Measurements from ENCODE around the gene ATP2B2. TPM values are rescaled to one million over a fixed set of nuclear protein-coding genes. Genes with fewer than 3 reads are reported as not detected.

Gene ATP2B2
- total RNA-seq, 1 donor = 0.27 TPM

DNA sequence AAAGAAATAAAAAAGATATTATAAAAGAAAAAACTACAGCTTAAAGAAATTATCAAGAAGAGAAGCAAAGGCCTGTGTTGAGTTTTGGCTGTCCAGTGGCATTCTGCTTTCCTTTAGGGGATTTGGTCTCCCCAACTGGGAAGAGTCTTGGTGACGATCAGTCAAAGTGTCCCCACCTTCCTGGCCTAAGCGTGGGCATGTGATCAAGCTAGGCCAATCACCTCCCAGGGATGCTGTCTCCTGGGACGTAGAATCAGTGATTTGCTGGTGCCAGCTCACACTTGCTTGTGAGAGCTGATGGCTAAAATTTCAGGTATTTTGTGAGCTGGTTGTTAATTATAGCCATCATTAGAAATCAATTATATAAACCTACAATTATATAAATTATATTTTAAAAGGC lies 69.5 kb downstream of the ATP2B2 start:
- no peak for DNase-seq (ENCODE audit: low read depth in 2 of 3, low spot score in 2 of 3)

DNA sequence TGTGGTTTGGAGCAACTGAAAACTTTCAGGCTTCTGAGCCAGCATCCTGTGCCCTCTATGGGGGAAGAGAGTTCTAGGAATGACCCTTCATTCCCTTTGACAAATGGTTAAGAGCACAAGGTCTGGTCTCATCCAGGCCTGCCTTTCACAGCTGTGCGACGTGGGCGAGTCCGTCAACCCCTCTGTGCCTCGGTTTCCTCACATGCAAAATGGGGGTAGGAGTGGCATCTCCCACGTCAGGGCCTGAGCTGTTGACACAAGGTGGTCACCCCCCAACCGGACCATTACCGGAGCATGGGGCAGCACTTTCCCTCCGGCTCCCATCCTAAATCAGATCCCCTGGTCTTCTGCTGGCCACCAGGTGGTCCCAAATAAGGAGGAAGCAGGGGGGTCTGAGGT lies 70.4 kb downstream of the ATP2B2 start:
- DNase-seq (ENCODE audit: low read depth in 2 of 3, low spot score in 2 of 3) = no peak

DNA sequence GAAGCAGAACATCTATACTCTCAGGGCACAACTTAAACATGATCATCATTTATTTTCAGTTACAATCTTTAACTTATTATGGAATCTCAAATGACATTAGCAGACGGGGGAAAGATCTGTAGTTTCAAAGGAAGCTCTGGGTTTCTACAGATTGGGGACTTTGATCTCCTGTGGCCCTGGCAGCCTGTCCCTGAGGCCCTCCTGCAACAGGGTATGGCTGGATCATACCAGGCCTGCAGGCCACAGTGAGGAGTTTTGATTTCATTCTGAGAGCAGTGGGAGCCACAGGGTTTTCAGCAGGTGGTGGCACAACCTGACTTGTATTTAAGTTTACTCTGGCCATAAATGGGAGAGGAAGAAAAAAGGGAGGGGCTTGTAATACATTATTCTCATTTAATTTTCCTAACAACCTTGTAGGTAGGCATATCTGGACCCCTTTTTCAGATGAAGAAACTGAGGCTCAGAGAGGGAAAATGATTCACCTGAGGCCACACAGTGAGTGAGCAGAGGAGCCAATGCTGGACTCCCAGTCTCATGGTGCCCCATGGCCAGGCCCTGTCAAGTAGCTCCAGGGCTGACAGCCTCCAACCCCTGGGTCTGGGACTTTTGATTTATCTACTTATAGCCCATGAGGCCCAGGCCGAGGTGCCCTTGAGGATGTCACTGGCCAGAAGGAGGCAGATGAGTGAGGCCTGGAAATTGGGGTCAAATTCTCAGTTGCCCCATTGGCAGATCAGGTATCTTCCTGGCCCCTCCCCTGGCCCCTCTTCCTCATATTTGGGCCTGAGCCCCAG lies 71.0 kb downstream of the ATP2B2 start:
- DNase-seq (ENCODE audit: low read depth in 2 of 3, low spot score in 2 of 3) = no peak

DNA sequence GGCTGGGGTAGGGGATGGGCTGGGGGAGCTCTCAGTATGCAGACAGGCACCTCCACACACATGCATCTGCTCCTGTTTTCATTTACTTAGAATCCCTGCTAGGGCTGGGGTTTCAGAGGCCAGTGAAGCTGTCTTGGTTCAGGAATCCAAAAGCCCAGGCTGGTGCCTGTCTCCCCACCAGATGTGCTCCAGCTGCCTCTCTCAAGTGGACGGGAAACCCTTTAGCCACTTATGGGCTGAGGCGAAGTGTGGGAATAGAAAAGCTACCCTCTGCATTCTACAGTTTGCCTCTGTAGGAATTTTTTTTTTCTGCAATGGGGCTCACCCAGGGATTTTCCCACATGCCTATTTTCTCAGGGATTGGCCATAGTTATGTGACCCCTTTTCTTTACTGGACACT lies 72.5 kb downstream of the ATP2B2 start:
- DNase-seq (ENCODE audit: low read depth in 2 of 3, low spot score in 2 of 3) = no peak

DNA sequence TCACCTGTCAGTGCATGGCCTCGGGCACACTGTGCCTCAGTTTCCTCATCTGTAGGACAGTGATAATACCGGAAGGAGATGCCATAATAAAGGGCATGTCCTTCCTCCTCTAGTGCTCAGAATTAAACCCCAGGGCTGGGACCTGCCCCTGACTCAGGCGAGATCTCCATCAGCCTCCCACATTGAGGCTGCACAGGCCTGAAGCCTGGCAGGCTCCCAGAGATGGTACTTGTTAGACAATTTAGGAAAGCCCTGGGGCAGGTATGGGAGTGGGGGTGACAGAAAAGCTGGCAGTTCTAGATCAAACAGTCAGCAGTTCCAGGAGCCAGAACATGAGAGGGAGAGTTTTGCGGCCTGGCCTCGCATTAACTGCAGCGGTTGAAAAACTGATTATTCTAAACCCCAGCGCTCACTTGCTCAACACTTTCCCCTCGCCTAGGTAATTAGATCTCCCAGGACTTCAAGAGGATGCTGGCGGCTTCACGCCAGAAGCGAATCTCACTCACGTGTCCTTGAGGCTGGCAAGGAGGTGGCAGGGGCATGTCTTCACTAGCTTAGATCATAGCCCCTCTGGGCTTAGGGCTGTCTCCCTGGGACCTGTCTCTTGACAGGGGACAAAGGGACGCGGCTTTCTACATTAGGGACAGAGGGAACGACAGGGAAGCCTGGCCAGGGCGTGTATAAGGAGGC lies 73.1 kb downstream of the ATP2B2 start:
- no peak for DNase-seq (ENCODE audit: low read depth in 2 of 3, low spot score in 2 of 3)

DNA sequence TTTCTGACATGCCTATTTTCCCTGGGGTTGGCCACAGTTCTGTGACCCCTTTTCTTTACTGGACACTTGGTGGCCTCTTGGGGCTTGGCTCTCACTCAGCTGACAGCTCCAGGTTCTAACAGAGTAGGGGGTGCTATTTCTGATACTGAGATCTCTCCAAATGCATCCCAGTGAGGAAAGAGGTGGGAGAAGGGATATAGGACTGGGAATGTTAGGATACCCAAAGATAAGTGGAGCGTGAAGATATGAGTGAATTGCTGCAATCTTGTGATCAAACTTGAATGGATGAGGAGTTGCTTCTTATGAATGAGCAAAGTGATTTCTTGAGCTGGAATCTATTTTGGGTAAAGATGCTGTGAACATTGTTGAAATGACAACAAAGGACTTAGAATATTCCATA lies 74.6 kb downstream of the ATP2B2 start:
- DNase-seq (ENCODE audit: low read depth in 2 of 3, low spot score in 2 of 3) = no peak

DNA sequence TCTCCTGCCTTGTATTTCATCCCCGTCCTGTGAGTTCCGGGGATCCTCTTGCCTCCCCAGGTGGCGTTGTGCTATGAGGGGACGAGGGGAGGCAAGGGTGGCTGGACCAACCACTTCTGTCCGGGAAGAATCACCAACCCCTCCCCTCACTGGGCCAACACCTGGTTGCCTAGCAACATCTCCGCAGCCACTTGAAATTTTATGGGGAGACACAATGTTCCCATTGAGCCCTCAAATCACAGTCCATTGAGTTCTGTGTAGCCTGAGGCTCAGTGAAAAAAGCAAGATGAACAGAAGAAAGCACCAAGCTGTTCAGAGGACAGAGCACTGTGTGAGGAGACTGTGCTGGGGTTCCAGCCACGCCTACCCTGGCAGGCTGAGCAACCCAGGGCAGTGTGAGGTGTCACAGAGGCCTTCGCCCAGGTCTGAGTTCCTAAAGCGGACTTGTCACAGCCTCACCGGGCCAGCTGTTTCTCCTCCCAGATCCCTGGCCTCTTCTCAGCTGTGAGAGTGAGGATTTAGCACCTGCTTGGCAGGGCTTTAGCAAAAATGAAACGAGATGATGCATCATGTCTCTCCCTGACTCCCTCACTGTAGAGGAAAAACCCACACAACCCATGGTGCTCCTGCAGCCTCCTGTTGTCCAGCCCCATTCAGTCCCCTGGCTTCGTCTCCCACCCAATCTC lies 76.8 kb downstream of the ATP2B2 start:
- no peak for DNase-seq (ENCODE audit: low read depth in 2 of 3, low spot score in 2 of 3)

DNA sequence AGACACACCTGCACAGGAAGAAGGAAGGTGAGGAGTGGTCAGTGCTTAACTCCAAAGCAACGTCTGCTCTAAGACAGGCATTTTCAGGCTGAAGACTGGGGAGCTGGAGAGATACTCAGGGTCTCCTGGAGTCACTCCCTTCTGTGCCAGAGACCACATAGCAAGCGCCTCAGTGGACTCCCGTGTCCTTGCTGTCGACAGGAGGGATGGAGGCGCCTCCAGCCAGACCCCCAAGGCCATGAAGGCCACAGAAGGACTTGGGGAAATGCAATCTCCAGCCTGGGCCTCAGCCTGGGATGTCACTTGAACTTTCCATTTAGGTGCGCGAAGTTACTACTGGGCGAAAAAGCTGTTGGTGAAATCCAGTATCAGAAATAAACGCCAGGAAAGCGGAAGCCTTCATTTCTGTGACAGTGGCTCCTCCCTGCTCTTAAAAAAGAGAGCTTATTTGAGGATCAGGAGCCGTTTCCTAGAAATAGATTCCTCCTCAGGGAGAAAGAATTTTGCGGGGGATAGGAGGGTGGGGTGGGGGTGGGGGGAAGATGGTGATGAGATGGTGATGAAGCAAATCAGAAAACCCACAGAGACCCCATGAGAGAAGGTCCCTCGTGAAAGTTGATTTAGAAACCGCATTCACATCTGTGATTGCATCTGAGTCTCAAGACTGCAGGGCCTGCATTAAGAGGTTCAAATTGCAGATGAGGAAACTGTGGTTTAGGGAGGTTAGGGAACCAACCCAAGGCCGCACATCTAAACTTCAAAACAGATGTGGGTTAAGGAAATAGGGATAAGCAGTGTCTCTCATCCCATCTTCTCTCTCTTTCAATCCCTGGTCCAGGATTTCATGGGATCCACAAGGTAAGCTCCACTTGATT lies 78.8 kb downstream of the ATP2B2 start:
- no peak for DNase-seq (ENCODE audit: low read depth in 2 of 3, low spot score in 2 of 3)

DNA sequence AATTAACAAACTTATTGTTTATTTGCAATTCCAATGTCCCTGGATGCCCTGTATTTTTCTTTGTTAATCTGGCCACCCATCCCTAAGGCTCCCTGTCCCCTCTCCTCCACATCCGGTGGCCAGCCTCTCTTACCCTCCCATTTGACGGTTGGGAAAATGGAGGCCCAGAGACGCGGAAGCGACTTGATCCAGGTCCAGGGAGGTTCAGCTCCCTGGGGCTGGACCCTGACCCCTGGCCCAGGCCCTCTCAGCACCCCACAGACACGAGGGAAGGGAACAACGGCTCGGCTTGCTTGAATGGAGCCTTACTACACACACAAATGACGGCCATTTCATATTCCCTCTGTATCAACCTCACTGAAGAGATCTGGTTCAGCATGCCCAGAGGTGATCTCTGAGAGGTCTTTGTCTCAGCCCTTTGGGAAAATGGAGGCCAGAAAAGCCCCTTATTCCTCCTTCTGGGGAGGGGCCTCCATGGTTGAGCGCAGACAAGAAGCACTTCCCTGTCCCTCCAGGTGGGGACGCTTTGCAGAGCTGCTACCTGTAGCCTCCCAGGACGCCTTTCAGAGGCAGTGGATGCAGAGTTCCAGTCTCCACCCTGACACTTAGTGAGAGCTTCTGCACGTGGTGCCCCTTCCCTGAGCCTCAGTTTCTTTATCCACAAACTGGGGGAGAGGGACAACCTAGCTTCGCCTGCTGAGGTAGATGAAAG lies 82.1 kb downstream of the ATP2B2 start:
- DNase-seq (ENCODE audit: low read depth in 2 of 3, low spot score in 2 of 3) = no peak

DNA sequence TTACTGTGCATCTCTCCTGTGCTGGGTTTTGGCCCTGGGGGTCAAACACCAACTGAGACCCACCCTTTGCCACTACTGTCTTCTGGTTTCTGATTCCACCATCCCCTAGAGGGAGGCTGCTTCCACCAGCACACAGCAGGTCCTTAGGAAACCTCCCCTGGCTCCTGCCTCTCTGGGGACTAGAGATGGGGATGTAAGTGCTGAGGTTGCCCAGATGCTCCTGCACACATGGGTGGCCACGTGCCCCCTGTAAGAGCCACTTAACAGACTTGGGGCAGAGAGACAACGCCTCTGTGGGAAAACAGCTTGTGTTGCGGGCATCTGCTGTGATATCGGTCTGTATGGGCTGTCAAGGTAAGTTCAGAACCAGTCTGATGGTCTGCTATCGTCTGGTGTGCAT lies 83.4 kb downstream of the ATP2B2 start:
- DNase-seq (ENCODE audit: low read depth in 2 of 3, low spot score in 2 of 3) = no peak

DNA sequence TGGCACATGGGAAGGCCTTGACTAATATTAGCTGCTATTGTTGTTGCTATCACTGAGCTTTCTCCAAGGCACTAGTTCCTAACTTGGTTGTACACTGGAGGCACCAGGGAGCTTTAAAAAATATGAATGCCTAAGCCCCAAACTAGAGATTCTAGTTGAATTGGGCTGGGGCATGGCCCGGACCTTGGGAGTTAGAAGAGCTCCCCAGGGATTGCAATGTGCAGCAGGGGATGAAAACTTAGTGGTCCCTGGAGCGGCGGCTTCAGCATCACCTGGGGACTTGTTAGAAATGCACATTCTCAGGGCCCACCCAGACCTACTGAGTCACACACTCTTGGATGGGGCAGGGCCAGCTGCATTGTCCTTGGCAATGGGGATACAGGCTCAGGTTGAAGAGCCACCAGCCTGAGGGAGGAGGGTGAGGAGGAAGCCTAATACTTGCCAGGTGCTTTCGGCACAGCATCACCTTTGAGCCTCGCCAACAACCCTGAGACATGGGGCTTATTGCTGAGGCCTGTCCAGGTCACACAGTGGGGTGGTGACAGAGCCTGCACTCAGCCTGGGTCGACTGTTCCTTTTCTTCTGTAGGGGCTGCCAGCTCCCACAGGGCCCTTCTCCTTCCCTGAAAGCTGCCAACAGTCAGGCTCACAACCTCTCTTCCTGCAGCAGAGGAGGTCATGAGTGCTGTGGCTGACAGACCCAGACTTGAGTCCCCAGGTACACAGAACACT lies 84.5 kb downstream of the ATP2B2 start:
- no peak for DNase-seq (ENCODE audit: low read depth in 2 of 3, low spot score in 2 of 3)

DNA sequence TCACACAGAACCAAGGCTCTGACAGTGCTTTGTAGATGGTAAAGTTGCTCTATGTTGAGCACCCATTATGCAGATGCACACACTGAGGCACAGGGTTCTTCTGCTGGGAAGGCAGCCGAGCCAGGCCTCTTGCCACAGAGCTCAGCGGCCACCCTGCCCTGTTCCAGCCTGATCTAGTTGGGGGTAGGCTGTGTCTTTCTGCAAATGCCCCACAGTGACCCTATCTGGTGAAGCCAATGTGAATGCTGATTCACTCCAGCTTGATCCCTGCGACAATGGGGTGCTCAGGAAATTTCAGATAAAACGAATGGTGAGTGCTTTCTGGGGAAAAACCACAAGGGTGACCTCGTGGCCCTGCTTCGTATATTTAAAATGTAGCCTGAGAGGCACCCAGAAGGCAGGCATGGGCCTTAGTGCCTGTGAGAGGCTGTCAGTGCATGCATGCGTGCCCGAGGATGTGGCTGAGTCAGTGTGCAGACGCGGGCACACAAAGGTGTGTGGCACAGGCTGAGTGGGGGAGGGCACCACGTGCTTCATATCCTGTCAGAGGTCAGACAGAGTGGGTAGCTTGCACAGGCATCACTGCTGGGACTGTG lies 85.7 kb downstream of the ATP2B2 start:
- DNase-seq (ENCODE audit: low read depth in 2 of 3, low spot score in 2 of 3) = no peak

DNA sequence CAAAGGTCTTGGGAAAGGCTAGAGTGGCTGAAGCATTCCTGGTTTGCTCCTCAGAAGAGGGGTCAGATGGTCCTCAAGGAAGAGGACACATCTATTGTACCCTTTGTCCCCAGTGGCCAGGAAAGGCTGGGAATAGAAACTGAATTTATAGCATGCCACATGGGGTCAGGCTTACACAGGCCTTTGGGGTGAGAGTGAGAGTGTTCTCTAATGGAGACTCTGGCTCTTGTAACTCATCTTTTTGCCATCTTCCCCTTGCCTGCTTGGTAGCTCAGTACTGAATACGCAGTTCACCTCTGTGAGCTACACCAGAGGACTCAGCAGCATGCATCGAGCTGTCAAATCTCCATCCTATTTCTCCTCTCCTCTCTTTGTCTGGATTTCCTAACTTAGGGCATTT lies 87.5 kb downstream of the ATP2B2 start:
- DNase-seq (ENCODE audit: low read depth in 2 of 3, low spot score in 2 of 3) = peak in 2 of 3 donors; percentile 16 to 55

DNA sequence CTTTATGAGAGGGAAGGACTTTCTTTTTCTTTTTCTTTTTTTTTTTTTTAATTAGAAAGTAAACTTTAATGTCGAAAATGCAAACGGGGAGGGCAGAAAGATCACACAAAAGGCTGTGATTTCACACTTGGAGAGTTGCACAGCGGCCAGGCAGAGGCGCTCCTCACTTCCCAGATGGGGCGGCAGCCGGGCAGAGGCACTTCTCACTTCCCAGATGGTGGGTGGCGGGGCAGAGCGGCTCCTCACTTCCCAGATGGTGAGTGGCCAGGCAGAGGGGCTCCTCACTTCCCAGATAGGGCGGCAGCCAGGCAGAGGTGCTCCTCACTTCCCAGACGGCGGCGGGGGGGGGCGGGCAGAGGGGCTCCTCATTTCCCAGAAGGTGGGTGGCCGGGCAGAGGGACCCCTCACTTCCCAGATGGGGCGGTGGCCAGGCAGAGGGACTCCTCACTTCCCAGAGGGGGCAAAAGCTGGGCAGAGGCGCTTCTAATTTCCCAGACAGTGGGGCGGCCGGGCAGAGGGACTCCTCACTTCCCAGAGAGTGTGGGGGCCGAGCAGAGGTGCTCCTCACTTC lies 88.6 kb downstream of the ATP2B2 start:
- no peak for DNase-seq (ENCODE audit: low read depth in 2 of 3, low spot score in 2 of 3)

DNA sequence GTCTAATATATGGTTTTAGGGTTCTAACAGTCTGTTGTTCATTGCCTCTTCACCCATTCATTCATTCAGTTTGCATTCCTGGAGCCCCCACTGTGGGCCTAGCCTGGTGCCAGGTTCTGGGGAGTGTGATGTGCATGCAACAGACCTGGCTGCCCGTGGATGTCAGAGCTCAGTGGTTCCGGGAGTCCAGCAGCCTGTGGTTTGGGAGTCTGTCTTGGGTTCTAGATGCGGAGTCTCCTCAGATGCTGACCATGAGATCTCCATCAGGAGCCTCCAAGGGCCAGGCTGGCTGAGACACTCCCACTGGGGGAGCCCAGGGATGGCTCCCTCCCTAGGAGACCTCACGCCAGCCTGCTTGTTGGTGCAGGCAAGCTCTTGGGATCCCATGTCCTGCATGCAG lies 92.3 kb downstream of the ATP2B2 start:
- no peak for DNase-seq (ENCODE audit: low read depth in 2 of 3, low spot score in 2 of 3)

DNA sequence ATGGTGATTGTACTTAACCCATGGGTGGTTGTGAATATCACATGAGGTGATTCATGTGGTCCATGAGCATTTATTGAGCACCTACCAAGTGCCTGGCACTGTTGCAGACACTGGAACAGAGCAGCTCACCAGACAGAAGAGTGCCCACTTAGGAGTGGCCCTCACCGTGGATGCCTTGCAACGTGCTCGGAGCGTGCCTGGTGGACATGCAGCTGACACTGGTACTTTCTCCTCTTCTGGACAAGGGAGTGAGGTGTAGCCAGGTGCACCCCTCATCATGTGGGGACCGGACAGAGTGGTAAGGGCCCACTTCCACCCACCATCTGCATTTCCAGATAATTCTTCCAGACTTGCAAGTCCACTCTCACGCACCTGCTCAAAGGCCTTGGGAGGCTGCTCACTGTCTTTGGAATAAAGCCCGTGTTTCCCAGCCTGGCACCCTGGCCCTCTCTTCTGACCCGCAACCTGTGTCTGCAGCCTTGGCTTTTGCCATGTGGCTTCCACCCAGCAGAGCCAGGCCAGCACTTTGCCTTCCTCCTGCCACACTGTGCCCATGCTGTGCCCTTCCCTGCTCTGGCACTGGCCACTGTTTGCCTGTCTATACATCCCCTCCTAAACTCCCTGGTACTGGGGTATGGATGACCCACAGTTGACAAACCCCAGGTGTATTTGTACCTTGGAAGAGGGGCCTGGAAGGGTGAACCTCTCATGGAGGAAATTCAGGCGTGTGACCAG lies 93.6 kb downstream of the ATP2B2 start:
- no peak for DNase-seq (ENCODE audit: low read depth in 2 of 3, low spot score in 2 of 3)

DNA sequence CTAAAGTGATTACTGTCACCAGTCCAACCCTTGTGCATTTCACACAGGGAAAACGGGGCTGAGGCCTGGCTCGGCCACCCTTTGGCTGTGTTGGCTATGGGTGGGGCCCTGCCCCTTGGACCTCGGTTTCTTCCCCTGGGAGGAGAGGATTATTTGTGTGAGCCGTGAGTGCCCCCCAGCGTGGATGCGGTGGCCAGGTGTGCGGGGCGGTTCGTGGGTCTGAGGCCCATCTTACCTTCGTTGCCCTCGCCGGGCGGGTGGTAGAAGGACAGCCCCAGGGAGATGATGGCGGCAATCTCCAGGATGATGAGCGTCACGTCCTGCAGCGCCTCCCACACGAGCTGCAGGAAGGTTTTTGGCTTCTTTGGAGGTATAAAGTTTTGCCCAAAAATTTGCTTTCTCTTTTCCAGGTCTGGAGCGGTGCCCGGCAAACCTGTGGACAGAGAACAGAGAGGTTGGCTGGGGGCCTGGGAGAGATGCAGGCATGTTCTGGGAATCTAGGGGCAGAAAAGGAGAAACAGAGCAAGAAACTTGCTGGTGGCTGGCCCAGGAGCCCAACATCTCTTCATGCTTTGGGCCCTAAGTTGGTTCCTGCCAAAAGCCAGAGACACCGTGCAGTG lies 94.9 kb downstream of the ATP2B2 start:
- DNase-seq (ENCODE audit: low read depth in 2 of 3, low spot score in 2 of 3) = no peak

DNA sequence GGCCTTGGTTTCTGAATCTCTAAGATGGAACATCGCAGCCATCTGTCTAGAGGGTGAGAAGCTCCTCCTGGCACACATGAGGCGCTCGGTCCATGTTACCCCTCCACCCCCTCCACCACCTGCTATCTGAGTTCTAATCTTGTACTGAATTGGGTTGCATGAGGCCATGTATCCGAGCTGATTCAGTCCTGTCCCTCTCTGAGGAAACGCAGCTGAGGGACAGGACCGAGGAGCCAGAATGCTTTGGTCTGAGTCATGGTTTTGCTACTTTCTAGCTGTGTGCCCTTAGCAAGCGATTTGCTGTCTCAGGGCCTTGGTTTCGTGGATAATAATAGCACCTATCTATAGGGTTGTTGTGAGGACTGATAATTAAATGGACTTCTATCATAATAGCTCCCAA lies 96.7 kb downstream of the ATP2B2 start:
- no peak for DNase-seq (ENCODE audit: low read depth in 2 of 3, low spot score in 2 of 3)

All from hematopoietic multipotent progenitor cell (in vitro differentiated cells).